GM04504 (cell line): ENCODE results near the gene ASIC1.

Experiments used
- DNase-seq: peaks from one replicate; pipeline ENCODE4 v3.0.0-alpha.2; 2012; ENCODE audit warnings: low read depth

ASIC1 gene

DNA sequence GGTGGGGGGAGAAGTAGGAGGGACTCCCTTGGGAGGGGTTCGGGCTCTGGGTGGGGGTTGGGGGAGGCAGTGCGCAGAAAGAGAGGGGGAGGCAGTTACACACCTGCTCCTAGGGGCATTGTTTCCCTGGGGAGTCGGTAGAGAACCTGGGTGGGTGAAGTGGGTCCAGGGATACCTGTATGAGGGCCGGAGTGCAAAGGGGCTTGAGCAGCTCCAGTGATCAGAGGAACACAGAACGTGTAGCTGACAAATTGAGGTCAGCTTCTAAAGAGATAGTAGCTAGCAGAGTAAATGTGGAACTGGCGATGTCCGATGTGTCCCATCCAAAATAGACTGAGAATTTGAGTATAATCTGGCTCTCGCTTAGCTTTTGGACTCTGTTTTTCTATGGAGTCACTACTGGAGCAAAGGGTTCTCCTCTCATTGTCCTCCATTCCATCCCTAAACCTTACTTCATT lies 28.2 kb downstream of the ASIC1 start:
- no peak for DNase-seq

DNA sequence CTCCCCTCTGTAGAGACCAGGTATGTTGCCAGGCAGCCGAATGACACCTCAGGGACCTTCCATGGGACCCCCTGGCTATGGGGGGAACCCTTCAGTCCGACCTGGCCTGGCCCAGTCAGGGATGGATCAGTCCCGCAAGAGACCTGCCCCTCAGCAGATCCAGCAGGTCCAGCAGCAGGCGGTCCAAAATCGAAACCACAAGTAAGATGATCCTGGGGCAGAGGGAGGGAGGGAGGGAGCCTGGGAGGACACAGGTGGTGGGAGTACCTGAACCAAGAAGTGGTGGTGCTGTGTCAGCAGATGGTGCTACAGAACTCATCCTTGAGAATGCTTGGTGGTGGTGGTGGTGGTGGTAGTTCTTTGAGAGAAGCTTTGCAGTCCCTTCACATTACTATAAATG lies 28.8 kb downstream of the ASIC1 start:
- no peak for DNase-seq

GRCh38 chr12:50087151-50087550 lies 29.8 kb downstream of the ASIC1 start:
- DNase-seq: no peak

GRCh38 chr12:50087995-50088394 lies 30.6 kb downstream of the ASIC1 start:
- no peak for DNase-seq

DNA sequence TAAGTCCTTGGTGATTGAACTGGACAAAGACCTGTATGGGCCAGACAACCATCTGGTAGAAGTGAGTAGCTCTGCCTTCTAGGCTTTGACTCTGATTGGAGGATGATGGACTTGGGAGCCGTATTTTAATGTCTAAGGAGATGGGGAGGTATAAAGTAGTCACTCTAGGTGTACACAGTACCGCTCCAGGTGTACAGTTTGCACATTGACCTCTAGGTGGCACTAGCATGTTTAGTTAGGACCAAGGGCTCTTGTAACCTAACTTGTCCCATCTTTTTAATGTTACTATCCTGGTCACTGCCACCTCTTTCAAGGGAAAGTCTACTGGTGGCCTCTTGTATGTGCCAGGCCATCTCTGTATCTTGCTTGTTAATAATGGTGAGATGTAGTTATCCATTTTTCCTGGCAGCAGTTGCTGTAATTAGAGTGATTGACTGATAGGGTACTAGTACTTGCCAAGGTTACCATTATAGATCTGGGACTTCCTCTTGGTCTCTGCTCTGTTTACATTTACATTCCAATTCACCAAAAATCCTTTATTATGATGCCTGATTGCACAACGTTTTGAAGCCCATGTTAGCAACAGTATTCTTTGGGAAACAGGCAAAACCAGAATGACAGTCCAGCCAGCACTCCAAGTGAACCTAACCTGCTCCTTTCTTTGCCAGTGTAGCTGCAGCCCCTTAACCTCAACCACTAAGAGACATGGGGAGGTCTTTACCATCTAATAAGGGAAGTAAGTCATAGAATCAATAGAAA lies 31.4 kb downstream of the ASIC1 start:
- no peak for DNase-seq

DNA sequence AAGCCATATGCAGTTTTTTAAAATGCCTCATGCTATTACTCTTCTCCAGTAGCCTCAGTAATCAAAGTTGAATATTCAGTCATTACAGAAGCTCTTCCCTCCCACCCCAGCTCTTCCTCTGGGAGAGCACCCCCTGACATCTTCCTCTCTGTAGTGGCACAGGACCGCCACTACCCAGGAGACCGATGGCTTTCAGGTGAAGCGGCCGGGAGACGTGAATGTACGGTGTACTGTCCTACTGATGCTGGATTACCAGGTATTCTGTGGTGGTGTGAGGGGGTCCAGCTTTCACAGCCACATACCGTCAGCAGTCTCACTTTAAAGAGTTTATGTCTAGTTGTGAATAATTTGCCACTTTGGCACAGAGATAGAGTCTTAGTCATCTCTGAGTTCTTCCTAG lies 32.3 kb downstream of the ASIC1 start:
- no peak for DNase-seq

DNA sequence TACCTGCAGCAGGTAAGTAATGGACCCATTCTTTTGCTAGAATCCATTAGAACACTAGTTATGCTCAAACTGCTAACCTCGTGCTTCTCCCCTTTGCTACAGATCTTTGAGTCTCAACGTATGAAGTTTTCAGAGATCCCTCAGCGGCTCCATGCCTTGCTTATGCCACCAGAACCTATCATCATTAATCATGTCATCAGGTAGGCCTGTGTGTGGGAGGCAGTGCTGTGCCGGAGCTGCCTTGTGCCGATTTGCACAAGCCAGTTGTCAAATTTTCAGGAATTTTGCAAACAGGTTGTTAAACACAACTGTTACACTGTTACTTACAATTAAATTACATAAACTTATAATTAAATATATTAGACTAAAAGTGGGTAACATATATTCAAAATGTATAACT lies 33.0 kb downstream of the ASIC1 start:
- no peak for DNase-seq

DNA sequence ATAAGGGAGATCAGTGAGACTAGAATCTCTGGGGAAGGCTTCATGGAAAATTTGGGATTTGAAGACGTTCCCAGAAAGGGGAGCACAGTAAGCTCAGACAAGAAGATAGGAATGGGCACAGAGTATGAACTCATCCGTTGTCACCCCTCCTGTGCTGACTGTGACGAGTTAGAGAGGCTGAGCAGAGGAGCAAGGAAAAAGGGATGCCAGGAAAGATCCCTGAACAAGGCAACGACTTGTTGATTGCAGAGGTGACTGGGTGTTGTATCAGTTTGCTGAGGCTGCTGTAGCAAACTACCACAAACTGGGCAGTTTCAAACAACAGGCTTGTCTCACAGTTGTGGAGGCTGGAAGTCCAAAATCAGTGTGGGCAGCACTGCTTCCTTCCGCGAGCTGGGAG lies 40.6 kb downstream of the ASIC1 start:
- DNase-seq: no peak

- no peak for DNase-seq
Measured at GRCh38 chr12:50099302-50100008, 42.1 kb downstream of the ASIC1 start.

- DNase-seq: no peak
Measured at GRCh38 chr12:50100561-50100960, 43.2 kb downstream of the ASIC1 start.

GRCh38 chr12:50101663-50102062 lies 44.3 kb downstream of the ASIC1 start:
- no peak for DNase-seq

GRCh38 chr12:50102131-50102531 lies 44.7 kb downstream of the ASIC1 start:
- DNase-seq: no peak

- DNase-seq: no peak
Measured at GRCh38 chr12:50102646-50103309, 45.4 kb downstream of the ASIC1 start.

DNA sequence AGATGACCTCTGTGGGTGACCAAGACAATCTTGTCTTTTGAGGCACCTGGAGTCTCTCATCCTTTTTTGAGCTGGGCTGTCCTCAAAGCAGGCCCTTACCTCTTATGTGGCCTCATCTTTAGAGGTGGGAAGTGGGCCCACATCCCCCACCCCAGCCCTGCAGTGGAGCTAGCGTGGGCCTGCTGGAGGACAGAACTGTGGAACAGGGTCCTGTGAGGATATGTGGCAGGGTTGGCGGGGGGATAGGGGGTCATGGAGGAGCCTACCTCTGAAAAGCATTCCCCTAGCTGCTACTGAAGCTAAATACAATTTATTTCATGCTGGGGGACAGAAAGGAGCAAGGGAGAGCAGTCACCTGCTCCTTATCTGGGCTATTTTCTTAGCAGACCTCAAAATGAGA lies 46.0 kb downstream of the ASIC1 start:
- DNase-seq: no peak

GRCh38 chr12:50103767-50104321 lies 46.4 kb downstream of the ASIC1 start, which contains the start of gene GPD1:
Gene GPD1 (plus strand): TSS chr12:50104008. CDS start chr12:50104051, 43 bp downstream.
- DNase-seq: no peak

DNA sequence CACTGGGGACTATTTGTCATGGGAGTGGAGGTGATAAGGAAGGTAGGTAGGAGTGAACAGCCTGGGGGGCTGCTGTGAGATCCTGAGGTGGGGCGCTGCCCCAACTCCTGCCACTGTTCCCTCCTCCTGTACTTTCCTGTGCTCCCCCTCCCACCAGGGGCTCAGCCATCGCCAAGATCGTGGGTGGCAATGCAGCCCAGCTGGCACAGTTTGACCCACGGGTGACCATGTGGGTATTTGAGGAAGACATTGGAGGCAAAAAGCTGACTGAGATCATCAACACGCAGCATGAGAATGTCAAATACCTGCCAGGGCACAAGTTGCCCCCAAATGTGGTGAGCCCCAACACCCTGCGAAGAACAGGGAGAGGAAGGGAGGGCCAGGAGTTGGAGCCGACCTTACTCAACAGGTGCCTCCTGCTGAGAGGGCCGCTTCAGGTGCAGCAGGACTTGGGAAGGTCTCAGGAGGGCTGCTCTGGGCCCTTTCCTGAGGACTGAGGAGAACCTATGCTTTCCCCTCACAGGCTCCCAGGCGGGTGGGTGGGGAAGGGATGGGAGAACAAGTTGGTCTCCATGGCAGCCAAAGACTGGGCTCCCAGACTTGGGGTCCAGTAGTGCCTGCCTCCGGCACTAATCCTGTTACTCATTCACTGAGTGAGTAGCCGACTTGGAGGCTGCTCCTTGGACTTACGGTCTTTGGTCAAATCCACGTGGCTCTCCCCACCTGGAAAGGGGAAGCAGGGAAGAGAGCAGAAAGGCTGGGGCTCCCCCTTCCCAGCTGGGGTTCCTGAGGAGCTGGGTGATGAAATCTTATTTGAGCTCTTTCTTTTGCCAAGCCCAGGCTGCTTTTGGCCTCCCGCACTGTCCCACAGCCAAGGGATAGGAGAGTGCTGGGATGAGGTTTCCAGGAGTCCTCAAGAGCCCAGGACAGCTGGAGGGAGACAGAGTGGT lies 47.3 kb downstream of the ASIC1 start:
- no peak for DNase-seq

- no peak for DNase-seq
Measured at GRCh38 chr12:50105913-50106450, 48.6 kb downstream of the ASIC1 start.

GRCh38 chr12:50106907-50107306 lies 49.5 kb downstream of the ASIC1 start:
- DNase-seq: no peak

GRCh38 chr12:50107416-50108268 lies 50.2 kb downstream of the ASIC1 start:
- DNase-seq: no peak

GRCh38 chr12:50109319-50109718 lies 51.9 kb downstream of the ASIC1 start:
- DNase-seq: no peak
